IMR-90 (cell line): ENCODE measurements around the gene PITX3. TPM values are rescaled to one million over a fixed set of nuclear protein-coding genes. Genes with fewer than 3 reads are reported as not detected.

Experiments
- ATAC-seq: fragments of 200-7000 bp; cut with Tn5 transposase; 2 replicates; pipeline ENCODE4 v1.9.1; 2020; ENCODE audit warnings: low read depth, mild to moderate bottlenecking, moderate library complexity
- BruUV-seq: library from RNA; stranded (reverse); fragments of 400-500 nt; replicated peaks from 2 replicates; lab custom pipeline; 2021; lab: Mats Ljungman, UMichigan
- CTCF ChIA-PET: fragments of 300-600 bp; formaldehyde crosslinking; extraction: SDS; loops from one replicate; lab custom pipeline; 2021; ENCODE audit warnings: antibody characterized with exemption; lab: Yijun Ruan, JAX
- POLR2A ChIA-PET: fragments of 300-600 bp; sonication (Branson Sonifier 250); formaldehyde crosslinking; loops from one replicate; lab custom pipeline; 2022; ENCODE audit warnings: antibody characterized with exemption; ENCODE audit not compliant: unreplicated experiment; lab: Charles Lee
- DNase-seq: peaks from one replicate; pipeline ENCODE4 v3.0.0; 2013
- H2AFZ ChIP-seq: replicated peaks from 2 replicates; pipeline ENCODE3; 2013; ENCODE audit warnings: low read length, mild to moderate bottlenecking; ENCODE audit not compliant: poor library complexity
- H2AK5ac ChIP-seq: 2 replicates; pipeline ENCODE4 v1.6.1; 2013; ENCODE audit warnings: low read depth, low read length, inconsistent platforms
- H2AK9ac ChIP-seq: replicated peaks from 2 replicates; pipeline ENCODE3; 2013; ENCODE audit warnings: mild to moderate bottlenecking, low read depth, low read length, moderate library complexity; ENCODE audit not compliant: poor library complexity
- H2BK120ac ChIP-seq: 2 replicates; pipeline ENCODE4 v1.6.1; 2013; ENCODE audit warnings: low read depth, low read length, inconsistent platforms
- H2BK15ac ChIP-seq: 3 replicates; pipeline ENCODE4 v1.6.1; 2013; ENCODE audit warnings: low read depth, low read length, inconsistent platforms
- H2BK20ac ChIP-seq: 2 replicates; pipeline ENCODE4 v1.6.1; 2013; ENCODE audit warnings: low read depth, mild to moderate bottlenecking, inconsistent platforms, low read length, moderate library complexity
- H2BK5ac ChIP-seq: 2 replicates; pipeline ENCODE4 v1.6.1; 2013; ENCODE audit warnings: mild to moderate bottlenecking, low read depth, low read length, inconsistent platforms; ENCODE audit not compliant: poor library complexity, severe bottlenecking
- H3K14ac ChIP-seq: replicated peaks from 2 replicates; pipeline ENCODE4 v1.6.1; 2013; ENCODE audit warnings: low read depth, low read length, inconsistent platforms
- H3K18ac ChIP-seq: 2 replicates; pipeline ENCODE4 v1.6.1; 2013; ENCODE audit warnings: low read depth, low read length, control low read depth
- H3K23ac ChIP-seq: 2 replicates; pipeline ENCODE4 v1.6.1; 2013; ENCODE audit warnings: low read depth, low read length, inconsistent platforms
- H3K27ac ChIP-seq: 2 replicates; pipeline ENCODE4 v1.5.1; 2013; ENCODE audit warnings: mild to moderate bottlenecking, control low read depth, low read length; ENCODE audit not compliant: insufficient read depth
- H3K27me3 ChIP-seq: 2 replicates; pipeline ENCODE4 v1.6.1; 2013; ENCODE audit warnings: low read length; ENCODE audit not compliant: control insufficient read depth, insufficient read depth
- H3K36me3 ChIP-seq: 2 replicates; pipeline ENCODE4 v1.6.1; 2013; ENCODE audit warnings: low read length, mixed read lengths; ENCODE audit not compliant: control insufficient read depth, insufficient read depth
- H3K4ac ChIP-seq: 2 replicates; pipeline ENCODE4 v1.6.1; 2013; ENCODE audit warnings: low read depth, low read length, inconsistent platforms
- H3K4me1 ChIP-seq: 2 replicates; pipeline ENCODE4 v1.6.1; 2013; ENCODE audit warnings: low read length, mixed read lengths; ENCODE audit not compliant: control insufficient read depth, insufficient read depth
- H3K4me2 ChIP-seq: 2 replicates; pipeline ENCODE4 v1.6.1; 2013; ENCODE audit warnings: low read depth, mild to moderate bottlenecking, control low read depth, low read length, moderate library complexity
- H3K4me3 ChIP-seq: 2 replicates; pipeline ENCODE4 v1.5.1; 2013; ENCODE audit warnings: low read depth, mild to moderate bottlenecking, control low read depth, low read length, moderate library complexity; ENCODE audit not compliant: insufficient read depth
- H3K56ac ChIP-seq: 2 replicates; pipeline ENCODE4 v1.6.1; 2013; ENCODE audit warnings: low read length, inconsistent platforms; ENCODE audit not compliant: insufficient read depth; ENCODE audit errors: extremely low read depth
- H3K79me1 ChIP-seq, 2 experiments: 2 replicates each; pipeline ENCODE4 v1.6.1; 2013; ENCODE audit warnings: low read length in 2 of 2, inconsistent platforms in 1 of 2, low read depth in 1 of 2
- H3K9ac ChIP-seq: 2 replicates; pipeline ENCODE4 v1.6.1; 2013; ENCODE audit warnings: low read depth, low read length, control low read depth
- H3K9me1 ChIP-seq: 2 replicates; pipeline ENCODE4 v1.6.1; 2013; ENCODE audit warnings: low read length, inconsistent platforms; ENCODE audit not compliant: insufficient read depth
- H3K9me3 ChIP-seq: 2 replicates; pipeline ENCODE4 v1.6.1; 2013; ENCODE audit warnings: low read length; ENCODE audit not compliant: control insufficient read depth, insufficient read depth
- H4K20me1 ChIP-seq: 2 replicates; pipeline ENCODE4 v1.6.1; 2013; ENCODE audit warnings: low read length, inconsistent platforms; ENCODE audit not compliant: insufficient read depth
- H4K5ac ChIP-seq: 2 replicates; pipeline ENCODE4 v1.6.1; 2013; ENCODE audit warnings: mild to moderate bottlenecking, low read depth, low read length, control low read depth
- H4K8ac ChIP-seq, 2 experiments: 2 replicates each; pipeline ENCODE4 v1.6.1; 2013; ENCODE audit warnings: low read depth in 2 of 2, low read length in 2 of 2, control low read depth in 1 of 2, inconsistent platforms in 1 of 2
- H4K91ac ChIP-seq: 2 replicates; pipeline ENCODE4 v1.6.1; 2013; ENCODE audit warnings: low read depth, low read length, inconsistent platforms; ENCODE audit not compliant: insufficient read depth
- CEBPB ChIP-seq: IDR thresholded peaks from 2 replicates; pipeline ENCODE4 v1.6.1; 2012; ENCODE audit warnings: low read depth, low read length, improper control_type of control experiment
- CHD1 ChIP-seq: IDR thresholded peaks from 2 replicates; pipeline ENCODE4 v1.6.1; 2012; ENCODE audit warnings: low read depth, low read length, improper control_type of control experiment
- CTCF ChIP-seq: conservative IDR thresholded peaks from 2 replicates; pipeline ENCODE4 v1.5.1; 2012; ENCODE audit warnings: mild to moderate bottlenecking, low read depth, low read length, improper control_type of control experiment
- ELK1 ChIP-seq: fragments of 150-350 bp; IDR thresholded peaks from 2 replicates; pipeline ENCODE4 v1.6.1; 2016; ENCODE audit warnings: low read depth, mild to moderate bottlenecking, low read length, moderate library complexity, borderline replicate concordance
- FOS ChIP-seq: fragments of 150-350 bp; IDR thresholded peaks from 2 replicates; pipeline ENCODE4 v1.6.1; 2016; ENCODE audit warnings: low read depth, low read length
- MAZ ChIP-seq: IDR thresholded peaks from 2 replicates; pipeline ENCODE4 v1.6.1; 2012; ENCODE audit warnings: low read depth, mild to moderate bottlenecking, low read length, improper control_type of control experiment, moderate library complexity, borderline replicate concordance
- NFE2L2 ChIP-seq: fragments of 150-350 bp; IDR thresholded peaks from 2 replicates; pipeline ENCODE4 v1.6.1; 2016; ENCODE audit warnings: low read depth, mild to moderate bottlenecking, low read length
- POLR2A ChIP-seq: IDR thresholded peaks from 2 replicates; pipeline ENCODE4 v1.6.1; 2012; ENCODE audit warnings: mild to moderate bottlenecking, low read depth, low read length
- RAD21 ChIP-seq: IDR thresholded peaks from 2 replicates; pipeline ENCODE4 v1.6.1; 2012; ENCODE audit warnings: low read length, improper control_type of control experiment
- RCOR1 ChIP-seq: IDR thresholded peaks from 2 replicates; pipeline ENCODE4 v1.6.1; 2012; ENCODE audit warnings: mild to moderate bottlenecking, low read length, improper control_type of control experiment; ENCODE audit not compliant: insufficient replicate concordance
- RFX5 ChIP-seq: IDR thresholded peaks from 2 replicates; pipeline ENCODE4 v1.8.0; 2012; ENCODE audit warnings: low read depth, mild to moderate bottlenecking, low read length, moderate library complexity
- SMC3 ChIP-seq: fragments of 150-350 bp; IDR thresholded peaks from 2 replicates; pipeline ENCODE4 v1.6.1; 2016; ENCODE audit warnings: low read depth, mild to moderate bottlenecking, antibody characterized with exemption, low read length, moderate library complexity
- USF2 ChIP-seq: fragments of 150-350 bp; IDR thresholded peaks from 2 replicates; pipeline ENCODE4 v1.6.1; 2017; ENCODE audit warnings: mild to moderate bottlenecking, antibody characterized with exemption, low read length, low read depth
- WGBS, 2 experiments: methylation state at CpG; one replicate each; pipeline versions ENCODE4 v1.1.5 to v1.1.7; 2013; ENCODE audit warnings: missing lambda C conversion rate in 2 of 2; ENCODE audit not compliant: insufficient read length in 1 of 2; ENCODE audit errors: extremely low coverage in 2 of 2; 5-methylcytosine and 5-hydroxymethylcytosine counted together
- dilution Hi-C: fragments of 300-500 bp; cut with HindIII; formaldehyde crosslinking; loops from one replicate; pipeline ENCODE4 v1.14.3; 2018; ENCODE audit warnings: low sequenced_read_pairs; ENCODE audit not compliant: unreplicated experiment
- in situ Hi-C: fragments of 300-500 bp; cut with MboI; formaldehyde crosslinking; loops from 3 replicates; pipeline ENCODE4 v1.14.3; 2019; ENCODE audit warnings: low sequenced_read_pairs, inconsistent platforms, mixed read lengths
- intact Hi-C: fragments of 100-400 bp; cut with micrococcal nuclease; formaldehyde crosslinking; loops from 2 replicates; pipeline ENCODE4 v1.10.0; 2022
- polyA plus RNA-seq, 3 experiments: library from polyadenylated mRNA; depleted of rRNA; stranded (reverse); fragments of >200 nt; gene quantifications; 2 replicates each; pipeline ENCODE4 v1.2.3, GENCODE V29; 2012; ENCODE audit warnings: low replicate concordance in 1 of 3
- total RNA-seq: library from RNA; depleted of rRNA; stranded (reverse); fragments of >200 nt; gene quantifications from 2 replicates; pipeline ENCODE4 v1.2.3, GENCODE V29; 2012

Gene PITX3
- total and polyA plus RNA-seq, 2 of the 4 experiments (the other 2 are of a cell fraction): not detected

GRCh38 chr10:102226542-102226870 lies 14.8 kb downstream of the PITX3 start:
- H2AK5ac ChIP-seq: no peak overlapping the region
- DNase-seq: no peak
- H3K9me1 ChIP-seq: 0 out of 2 replicates have a peak, but pooled peaks cover 3% of the 10 kb centered on the region
- no peaks in the 10 kb centered on the region for H3K9me3 ChIP-seq
- no peaks in the 10 kb centered on the region for H3K36me3 ChIP-seq
- H2BK20ac ChIP-seq: no peak overlapping the region
- peak overlapping the region; percentile 84 for H3K4me2 ChIP-seq
- dilution Hi-C loops: no loop called here
- BruUV-seq: no TSS peak
- H3K79me1 ChIP-seq: no peaks in the 10 kb centered on the region
- no peak for TF ChIP-seq USF2
- no peak for TF ChIP-seq RAD21
- no peak for TF ChIP-seq RCOR1
- TF ChIP-seq CHD1: no peak
- no peak for TF ChIP-seq MAZ
- no peak for TF ChIP-seq CEBPB
- TF ChIP-seq RFX5: no peak
- TF ChIP-seq ELK1: no peak
- TF ChIP-seq NFE2L2: no peak
- TF ChIP-seq POLR2A: no peak
- no peak for TF ChIP-seq SMC3
- TF ChIP-seq FOS: no peak
- no peak for TF ChIP-seq CTCF
- H3K4ac ChIP-seq: no peak overlapping the region
- no peak overlapping the region for H4K91ac ChIP-seq
- no peak overlapping the region for H2BK120ac ChIP-seq
- H3K56ac ChIP-seq: no peak overlapping the region
- peak overlapping the region; percentile 95 for H2AFZ ChIP-seq
- H3K18ac ChIP-seq: no peak overlapping the region
- H3K4me1 ChIP-seq: peaks cover 11% of the 10 kb centered on the region
- in situ Hi-C loops: loop anchor here (5.0 to 10.0 kb wide), 3 partner anchors 59 to 258 kb away; no protein-coding TSS in a partner anchor
- H3K4me3 ChIP-seq: peak overlapping the region; percentile 33
- no peak overlapping the region for H3K9ac ChIP-seq
- ChIA-PET CTCF (interaction anchor here (1.2 to 1.7 kb wide), 2 partner anchors 57 to 126 kb away, joined by 6 to 8 read pairs; no protein-coding TSS in a partner anchor), POLR2A (no interaction called here)
- no peak overlapping the region for H3K23ac ChIP-seq
- intact Hi-C loops: loop anchor here (10.0 kb wide), 1 partner anchor 358 kb away; no protein-coding TSS in a partner anchor
- no peak overlapping the region for H4K5ac ChIP-seq
- H3K27ac ChIP-seq: no peak overlapping the region
- H2BK5ac ChIP-seq: no peak overlapping the region
- peaks cover 23% of the 10 kb centered on the region for H3K27me3 ChIP-seq
- no peak overlapping the region for H2AK9ac ChIP-seq
- H4K20me1 ChIP-seq: peaks cover 10% of the 10 kb centered on the region
- H3K14ac ChIP-seq: no peak overlapping the region
- WGBS, 2 experiments: 61% methylated on average over 6 of the region's 8 CpGs; no CpG with 5 or more reads in 1 of the 2 experiments
- ATAC-seq: no peak
- H2BK15ac ChIP-seq: no peak overlapping the region
- no peak overlapping the region for H4K8ac ChIP-seq
